Fibroblast of pulmonary artery (primary cell): ENCODE measurements around the gene RTL1.

Experiments
- DNase-seq: peaks from one replicate; pipeline ENCODE4 v3.0.0-alpha.2; 2010; ENCODE audit warnings: low read depth
- H3K4me3 ChIP-seq: replicated peaks from 2 replicates; pipeline ENCODE4 v1.5.1; 2011; ENCODE audit warnings: low read depth, mild to moderate bottlenecking, control low read depth, low read length, moderate library complexity
- CTCF ChIP-seq: IDR thresholded peaks from 2 replicates; pipeline ENCODE4 v1.5.1; 2011; ENCODE audit warnings: mild to moderate bottlenecking, control low read depth, low read length, inconsistent platforms; ENCODE audit errors: missing control alignments

The RTL1 gene

GRCh38 chr14:100910888-100911664 is 7.6 kb upstream of the RTL1 start:
- no peak overlapping the region for H3K4me3 ChIP-seq
- DNase-seq: no peak
- TF ChIP-seq CTCF: no peak

- TF ChIP-seq CTCF: no peak
- H3K4me3 ChIP-seq: no peak overlapping the region
- DNase-seq: no peak
These were observed 5.9 kb upstream of the RTL1 start for GRCh38 chr14:100909439-100909838.

GRCh38 chr14:100907240-100907639 is 3.7 kb upstream of the RTL1 start:
- no peak overlapping the region for H3K4me3 ChIP-seq
- DNase-seq: no peak
- no peak for TF ChIP-seq CTCF

GRCh38 chr14:100906420-100906819 is 2.9 kb upstream of the RTL1 start:
- TF ChIP-seq CTCF: no peak

GRCh38 chr14:100905166-100905565 is 1.6 kb upstream of the RTL1 start:
- no peak for DNase-seq
- TF ChIP-seq CTCF: no peak
- no peak overlapping the region for H3K4me3 ChIP-seq

More at GRCh38 chr14:100906420-100906819, 2.9 kb upstream of the RTL1 start:
- H3K4me3 ChIP-seq: no peak overlapping the region
- DNase-seq: no peak

- H3K4me3 ChIP-seq: no peak overlapping the region
- peak; percentile 10 for TF ChIP-seq CTCF
- DNase-seq: no peak
These were observed 975 bp upstream of the RTL1 start for GRCh38 chr14:100904307-100905087.

- no peak for DNase-seq
- TF ChIP-seq CTCF: no peak
- H3K4me3 ChIP-seq: no peak overlapping the region
These were observed 421 bp downstream of the RTL1 start for GRCh38 chr14:100903134-100903468.
